Nephron (organoid): ENCODE data around the gene KLHL26.

Experiments
- H3K27ac Mint-ChIP-seq, 3 experiments: 2 replicates each; pipeline ENCODE4 v1.8.0; 2020; ENCODE audit warnings: mixed read lengths in 3 of 3, mild to moderate bottlenecking in 2 of 3, moderate library complexity in 1 of 3
- H3K27me3 Mint-ChIP-seq: 2 replicates; pipeline ENCODE4 v1.8.0; 2021; ENCODE audit warnings: low read depth, mild to moderate bottlenecking, moderate library complexity, mixed read lengths
- H3K36me3 Mint-ChIP-seq: 2 replicates; pipeline ENCODE4 v1.8.0; 2020; ENCODE audit warnings: low read depth, mixed read lengths
- H3K4me1 Mint-ChIP-seq: 2 replicates; pipeline ENCODE4 v1.8.0; 2020; ENCODE audit warnings: mixed read lengths
- H3K4me3 Mint-ChIP-seq, 3 experiments: 2 replicates each; pipeline ENCODE4 v1.8.0; 2020; ENCODE audit warnings: mild to moderate bottlenecking in 3 of 3, mixed read lengths in 3 of 3, moderate library complexity in 2 of 3
- H3K9me3 Mint-ChIP-seq: 2 replicates; pipeline ENCODE4 v1.8.0; 2020; ENCODE audit warnings: mixed read lengths
- TF ChIP-seq, protein P1 (sequence below), 3 experiments: fragments of 200-600 bp; sonication (generic); IDR thresholded peaks; one replicate each; pipeline ENCODE4 v1.5.0; 2021; ENCODE audit warnings: antibody characterized with exemption in 3 of 3; ENCODE audit not compliant: unreplicated experiment in 3 of 3

The KLHL26 gene

DNA sequence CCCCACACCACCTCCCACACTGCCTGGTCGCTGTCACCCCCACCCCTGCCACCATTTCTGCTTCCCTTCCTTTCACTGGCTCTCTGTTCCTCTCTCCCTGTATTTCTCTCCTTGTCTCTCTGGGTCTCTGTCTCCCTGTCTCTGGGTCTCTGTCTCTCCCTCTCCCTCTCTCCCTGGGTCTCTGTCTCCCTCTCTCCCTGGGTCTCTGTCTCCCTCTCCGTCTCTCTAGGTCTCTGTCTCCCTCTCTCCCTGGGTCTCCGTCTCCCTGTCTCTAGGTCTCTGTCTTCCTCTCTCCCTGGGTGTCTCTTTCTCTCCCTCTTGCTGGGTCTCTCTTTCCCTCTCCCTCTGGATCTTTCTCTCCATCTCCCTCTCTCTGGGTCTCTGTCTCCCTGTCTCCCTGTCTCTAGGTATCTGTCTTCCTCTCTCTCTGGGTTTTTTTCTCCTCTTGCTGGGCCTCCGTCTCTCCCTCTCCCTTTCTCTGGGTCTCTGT is 21.6 kb downstream of the KLHL26 start:
- peaks cover 4% of the 10 kb centered on the region for H3K27me3 Mint-ChIP-seq
- peak overlapping the region in 1 of 3 experiments; percentile 4 for H3K27ac Mint-ChIP-seq
- no peaks in the 10 kb centered on the region for H3K36me3 Mint-ChIP-seq
- peak overlapping the region in 2 of 3 experiments; percentile 5 to 18 for H3K4me3 Mint-ChIP-seq
- H3K4me1 Mint-ChIP-seq, result peaks cover 34% of the 10 kb centered on the region
- no peaks in the 10 kb centered on the region for H3K9me3 Mint-ChIP-seq
- TF ChIP-seq, protein P1, sequence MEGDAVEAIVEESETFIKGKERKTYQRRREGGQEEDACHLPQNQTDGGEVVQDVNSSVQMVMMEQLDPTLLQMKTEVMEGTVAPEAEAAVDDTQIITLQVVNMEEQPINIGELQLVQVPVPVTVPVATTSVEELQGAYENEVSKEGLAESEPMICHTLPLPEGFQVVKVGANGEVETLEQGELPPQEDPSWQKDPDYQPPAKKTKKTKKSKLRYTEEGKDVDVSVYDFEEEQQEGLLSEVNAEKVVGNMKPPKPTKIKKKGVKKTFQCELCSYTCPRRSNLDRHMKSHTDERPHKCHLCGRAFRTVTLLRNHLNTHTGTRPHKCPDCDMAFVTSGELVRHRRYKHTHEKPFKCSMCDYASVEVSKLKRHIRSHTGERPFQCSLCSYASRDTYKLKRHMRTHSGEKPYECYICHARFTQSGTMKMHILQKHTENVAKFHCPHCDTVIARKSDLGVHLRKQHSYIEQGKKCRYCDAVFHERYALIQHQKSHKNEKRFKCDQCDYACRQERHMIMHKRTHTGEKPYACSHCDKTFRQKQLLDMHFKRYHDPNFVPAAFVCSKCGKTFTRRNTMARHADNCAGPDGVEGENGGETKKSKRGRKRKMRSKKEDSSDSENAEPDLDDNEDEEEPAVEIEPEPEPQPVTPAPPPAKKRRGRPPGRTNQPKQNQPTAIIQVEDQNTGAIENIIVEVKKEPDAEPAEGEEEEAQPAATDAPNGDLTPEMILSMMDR (IDR thresholded peaks at IDR 0.05; ENCODE audit: unreplicated experiment in 3 of 3), result no peak

DNA sequence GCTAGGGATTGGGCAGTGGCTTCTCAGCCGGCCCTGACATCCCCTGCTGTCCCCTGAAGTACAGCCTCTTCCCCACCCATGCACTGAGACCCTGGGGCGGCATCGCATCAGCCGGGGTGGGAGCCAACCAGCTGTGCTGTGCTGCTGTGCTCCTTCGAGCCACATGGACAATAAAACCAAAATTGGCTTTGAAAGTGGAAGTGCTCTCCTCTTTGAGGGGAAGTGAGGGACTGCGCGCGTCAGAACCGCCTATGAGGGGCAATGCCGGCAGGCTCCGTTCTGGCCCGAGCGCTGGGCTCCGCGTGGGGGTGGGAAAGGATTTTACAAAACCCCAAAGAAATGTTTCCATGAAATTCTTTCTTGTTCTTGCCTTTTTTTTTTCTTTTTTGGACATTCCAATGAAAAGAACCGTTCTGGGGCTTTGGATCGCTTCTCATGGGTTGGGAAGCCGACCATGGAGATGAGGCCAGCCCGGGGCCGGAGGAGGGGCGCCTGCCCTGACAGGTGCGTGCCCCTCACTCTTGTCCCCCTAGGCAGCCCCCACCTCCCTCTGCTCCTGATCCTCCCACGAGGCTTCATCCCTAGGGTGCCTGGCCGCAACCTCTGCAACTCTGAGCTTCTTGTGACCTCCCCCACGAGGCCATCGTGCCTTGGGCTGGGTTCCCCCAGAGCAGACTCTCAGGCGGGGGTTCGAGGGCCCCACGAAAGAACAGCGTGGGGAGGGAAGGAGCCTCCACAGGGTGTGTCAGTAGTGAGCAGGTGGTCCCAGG is 22.6 kb downstream of the KLHL26 start:
- H3K4me3 Mint-ChIP-seq, result no peak overlapping the region
- TF ChIP-seq, protein P1 (IDR thresholded peaks at IDR 0.05; ENCODE audit: unreplicated experiment in 3 of 3), result no peak
- peaks cover 34% of the 10 kb centered on the region for H3K4me1 Mint-ChIP-seq
- H3K36me3 Mint-ChIP-seq, result no peaks in the 10 kb centered on the region
- no peaks in the 10 kb centered on the region for H3K9me3 Mint-ChIP-seq
- peaks cover 4% of the 10 kb centered on the region for H3K27me3 Mint-ChIP-seq
- peak overlapping the region in 2 of 3 experiments; percentile 4 to 57 for H3K27ac Mint-ChIP-seq

DNA sequence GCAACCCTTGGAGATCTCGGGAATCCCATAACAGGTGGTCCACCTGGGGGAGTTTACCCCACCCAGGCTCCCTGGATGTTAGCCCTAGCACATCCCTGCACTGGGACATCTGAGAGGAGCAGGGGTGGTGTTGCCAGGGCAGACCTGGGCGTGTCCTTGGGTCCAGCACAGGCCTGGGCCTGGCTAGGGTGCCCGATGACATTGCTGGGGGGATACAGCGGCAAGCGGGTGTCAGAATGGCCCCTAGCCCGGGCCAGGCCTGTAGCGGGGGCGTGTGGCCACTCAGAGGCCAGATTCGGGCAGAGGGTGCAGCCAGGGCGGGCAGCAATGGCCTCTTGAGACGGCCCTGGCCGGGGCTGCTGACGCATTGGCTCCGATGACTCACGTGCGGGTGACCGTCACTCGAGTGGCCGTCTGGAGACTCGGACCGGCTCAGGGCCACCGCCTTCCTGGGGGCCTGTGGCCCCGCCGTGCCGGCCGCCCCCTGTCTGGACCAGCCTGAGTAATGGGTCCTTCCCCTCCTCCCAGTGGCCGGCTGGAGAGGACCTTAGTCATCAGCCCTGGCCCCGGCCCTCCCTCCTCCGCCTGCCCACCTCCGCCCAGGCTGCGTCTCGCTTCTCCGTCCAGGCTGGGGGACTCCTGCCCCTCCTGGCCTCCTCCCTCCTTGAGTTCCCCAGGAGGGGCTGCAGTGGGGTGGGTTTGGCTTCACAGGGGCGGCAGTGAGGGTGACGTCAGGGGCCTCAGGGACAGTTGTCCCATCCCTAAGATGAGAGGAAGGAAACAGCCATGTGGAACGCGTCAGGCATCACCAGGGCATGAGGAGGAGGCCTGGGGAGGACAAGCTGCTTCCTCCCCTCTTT is 23.5 kb downstream of the KLHL26 start:
- Mint-ChIP-seq H3K4me1 (peaks cover 34% of the 10 kb centered on the region), H3K27me3 (peaks cover 4% of the 10 kb centered on the region), H3K4me3 (no peak overlapping the region), H3K36me3 (no peaks in the 10 kb centered on the region), H3K27ac (peak overlapping the region in 1 of 3 experiments; percentile 35), H3K9me3 (no peaks in the 10 kb centered on the region)
- TF ChIP-seq, protein P1 (IDR thresholded peaks at IDR 0.05; ENCODE audit: unreplicated experiment in 3 of 3), result no peak

GRCh38 chr19:18660939-18661670 is 24.3 kb downstream of the KLHL26 start:
- peak overlapping the region in 1 of 3 experiments; percentile 5 for H3K4me3 Mint-ChIP-seq

More at GRCh38 chr19:18660939-18661670, 24.3 kb downstream of the KLHL26 start:
- peaks cover 34% of the 10 kb centered on the region for H3K4me1 Mint-ChIP-seq
- H3K36me3 Mint-ChIP-seq, result no peaks in the 10 kb centered on the region
- H3K27me3 Mint-ChIP-seq, result peaks cover 4% of the 10 kb centered on the region
- TF ChIP-seq, protein P1 (IDR thresholded peaks at IDR 0.05; ENCODE audit: unreplicated experiment in 3 of 3), result no peak
- no peaks in the 10 kb centered on the region for H3K9me3 Mint-ChIP-seq
- H3K27ac Mint-ChIP-seq, result peak overlapping the region in 2 of 3 experiments; percentile 8 to 26
